GM23338 (cell line): ENCODE results near the gene C1orf87. TPM values are rescaled to one million over a fixed set of nuclear protein-coding genes. Genes with fewer than 3 reads are reported as not detected.
A peak's percentile ranks its signal among the peaks of the same experiment; 100 is the strongest.
"Not testable (repeated sequence)": the region's sequence is repeated elsewhere in the genome, so short reads cannot be mapped to it uniquely, and the experiment has no call there.

Experiments used
- ATAC-seq: fragments of 200-7000 bp; cut with Tn5 transposase; 3 replicates; pipeline ENCODE4 v1.9.1; 2020
- DNase-seq: peaks from one replicate; pipeline ENCODE4 v3.0.0-alpha.2; 2015; ENCODE audit warnings: low spot score
- H2AFZ ChIP-seq: fragments of 200-600 bp; sonication (generic); 2 replicates; pipeline ENCODE4 v1.8.0; 2016; ENCODE audit warnings: antibody characterized with exemption, mild to moderate bottlenecking, moderate library complexity
- H3F3A ChIP-seq: fragments of 200-600 bp; sonication (generic); replicated peaks from 2 replicates; pipeline ENCODE4 v1.8.0; 2017; ENCODE audit warnings: antibody characterized with exemption, mixed run types, low read depth
- H3K27ac ChIP-seq: fragments of 200-600 bp; sonication (generic); 2 replicates; pipeline ENCODE4 v1.6.1; 2016; ENCODE audit warnings: low read depth
- H3K27me3 ChIP-seq: fragments of 200-600 bp; sonication (generic); 2 replicates; pipeline ENCODE4 v1.8.0; 2016; ENCODE audit warnings: mild to moderate bottlenecking, mixed run types, moderate library complexity; ENCODE audit not compliant: insufficient read depth
- H3K36me3 ChIP-seq: fragments of 200-600 bp; sonication (generic); 2 replicates; pipeline ENCODE4 v1.8.0; 2016; ENCODE audit warnings: mild to moderate bottlenecking; ENCODE audit not compliant: insufficient read depth
- H3K4me1 ChIP-seq: fragments of 200-600 bp; sonication (generic); 2 replicates; pipeline ENCODE4 v1.8.0; 2016; ENCODE audit warnings: mild to moderate bottlenecking, moderate library complexity; ENCODE audit not compliant: insufficient read depth
- H3K4me2 ChIP-seq: fragments of 200-600 bp; sonication (generic); 2 replicates; pipeline ENCODE4 v1.7.1; 2017; ENCODE audit warnings: mixed run types
- H3K4me3 ChIP-seq: fragments of 200-600 bp; sonication (generic); 2 replicates; pipeline ENCODE4 v1.6.1; 2016; ENCODE audit warnings: mixed run types
- H3K79me2 ChIP-seq: fragments of 200-600 bp; sonication (generic); replicated peaks from 2 replicates; pipeline ENCODE4 v1.8.0; 2017; ENCODE audit warnings: mild to moderate bottlenecking; ENCODE audit not compliant: insufficient read depth
- H3K9me2 ChIP-seq: fragments of 200-600 bp; sonication (generic); 2 replicates; pipeline ENCODE4 v1.8.0; 2017; ENCODE audit not compliant: insufficient read depth
- H4K20me1 ChIP-seq: fragments of 200-600 bp; sonication (generic); replicated peaks from 2 replicates; pipeline ENCODE4 v1.8.0; 2017; ENCODE audit warnings: mild to moderate bottlenecking; ENCODE audit not compliant: insufficient read depth
- H3K27ac Mint-ChIP-seq: 2 replicates; pipeline ENCODE4 v1.8.0; 2020; ENCODE audit warnings: inconsistent platforms, mild to moderate bottlenecking, moderate library complexity, mixed read lengths
- H3K27me3 Mint-ChIP-seq: 3 replicates; pipeline ENCODE4 v1.8.0; 2022; ENCODE audit warnings: low read depth, mild to moderate bottlenecking, moderate library complexity, mixed read lengths, inconsistent platforms; ENCODE audit not compliant: insufficient read depth, poor library complexity
- H3K36me3 Mint-ChIP-seq: 3 replicates; pipeline ENCODE4 v1.8.0; 2021; ENCODE audit warnings: low read depth, mild to moderate bottlenecking, inconsistent platforms, moderate library complexity, mixed read lengths
- H3K4me1 Mint-ChIP-seq: 3 replicates; pipeline ENCODE4 v1.8.0; 2020; ENCODE audit warnings: mild to moderate bottlenecking, inconsistent platforms, mixed read lengths
- H3K4me3 Mint-ChIP-seq: 3 replicates; pipeline ENCODE4 v1.8.0; 2021; ENCODE audit warnings: moderate library complexity, mild to moderate bottlenecking, inconsistent platforms, mixed read lengths
- H3K9me3 Mint-ChIP-seq: 3 replicates; pipeline ENCODE4 v1.8.0; 2020; ENCODE audit warnings: moderate library complexity, mild to moderate bottlenecking, inconsistent platforms, mixed read lengths
- STAT1 ChIP-seq: IDR thresholded peaks from one replicate; pipeline ENCODE4 v1.6.1; 2016; ENCODE audit warnings: antibody characterized with exemption; ENCODE audit not compliant: unreplicated experiment
- ZNF462 ChIP-seq: fragments of 250-450 bp; sonication (Bioruptor Pico); IDR thresholded peaks from 2 replicates; pipeline ENCODE4 v1.5.0; 2020; ENCODE audit warnings: mild to moderate bottlenecking, moderate library complexity
- polyA plus RNA-seq: library from polyadenylated mRNA; unstranded; fragments of >200 nt; fragmentation: Nextera tagmentation; extraction: Ambion mirVana; gene quantifications from 2 replicates; pipeline ENCODE4 v1.2.1, GENCODE V29; 2016
- total RNA-seq: library from RNA; depleted of rRNA; stranded (reverse); fragments of >200 nt; shearing (Covaris generic); gene quantifications from 2 replicates; pipeline ENCODE4 v1.2.3, GENCODE V29; 2014
- TF ChIP-seq, protein P1 (sequence below), 2 experiments: fragments of 200-600 bp in 1 of 2; sonication (generic) in 1 of 2; conservative IDR thresholded peaks; 2 replicates each; pipeline versions ENCODE4 v1.5.1 to v1.6.1; 2016 to 2017; ENCODE audit warnings: antibody characterized with exemption in 2 of 2, low read depth in 2 of 2, mild to moderate bottlenecking in 2 of 2, moderate library complexity in 1 of 2

C1orf87 gene
- total and polyA plus RNA-seq, 2 experiments from 2014 or later, result 0.07 to 0.21 TPM

DNA sequence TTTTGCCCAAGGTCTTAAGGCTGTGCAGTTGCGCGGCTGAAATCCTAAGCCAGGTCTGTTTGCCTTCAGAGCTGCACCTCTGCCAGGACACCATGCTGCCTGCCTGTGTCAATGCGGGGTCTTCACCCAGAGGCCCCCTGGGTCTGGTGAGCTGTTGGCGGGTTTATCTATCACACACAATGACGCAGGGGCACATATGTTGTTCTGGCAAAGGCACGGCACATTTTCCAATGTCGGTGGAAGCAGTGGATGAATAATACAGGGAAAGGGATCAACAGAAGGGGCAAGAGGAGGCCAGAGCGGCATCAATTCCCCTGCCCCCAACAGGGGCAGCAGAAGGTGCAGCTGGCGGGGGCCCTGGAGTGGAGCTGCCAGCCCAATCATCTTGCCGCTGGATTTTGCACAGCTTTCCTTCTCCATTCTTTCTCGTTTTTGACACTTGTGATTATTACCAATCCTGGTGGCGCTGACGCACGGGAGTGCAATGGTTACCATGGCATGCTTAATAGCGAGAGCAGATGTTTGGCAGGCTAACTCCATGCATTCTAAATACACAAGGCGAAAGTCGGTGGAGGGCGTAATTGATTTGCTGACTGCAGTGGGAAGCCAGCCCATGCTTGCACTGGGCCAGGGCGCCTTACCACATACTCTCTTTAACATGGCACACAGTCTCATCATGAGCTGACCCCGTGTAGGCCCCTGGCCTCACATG is 101.2 kb downstream of the C1orf87 start:
- Histone ChIP-seq H4K20me1 (no peaks in the 10 kb centered on the region), H3K27me3 (peaks cover 3% of the 10 kb centered on the region; the same call in 1 of the 2 replicates), H3K4me3 (no peak overlapping the region), H3F3A (no peaks in the 10 kb centered on the region), H3K36me3 (no peaks in the 10 kb centered on the region), H3K79me2 (no peaks in the 10 kb centered on the region), H2AFZ (no peak overlapping the region), H3K9me2 (no peaks in the 10 kb centered on the region), H3K4me2 (no peak overlapping the region), H3K27ac (no peak overlapping the region), H3K4me1 (0 out of 2 replicates have a peak, but pooled peaks cover 2% of the 10 kb centered on the region)
- ATAC-seq (no peak), DNase-seq (no peak)
- no peaks in the 10 kb centered on the region for H3K9me3 Mint-ChIP-seq
- no peak overlapping the region for H3K4me3 Mint-ChIP-seq
- no peak for TF ChIP-seq STAT1
- H3K27me3 Mint-ChIP-seq, result peaks cover 3% of the 10 kb centered on the region
- H3K27ac Mint-ChIP-seq, result no peak overlapping the region
- 0 out of 3 replicates have a peak, but pooled peaks cover 2% of the 10 kb centered on the region for H3K4me1 Mint-ChIP-seq
- no peaks in the 10 kb centered on the region for H3K36me3 Mint-ChIP-seq

- Mint-ChIP-seq H3K9me3 (no peaks in the 10 kb centered on the region), H3K36me3 (no peaks in the 10 kb centered on the region), H3K27ac (no peak overlapping the region), H3K4me1 (0 out of 3 replicates have a peak, but pooled peaks cover 2% of the 10 kb centered on the region), H3K4me3 (peak overlapping the region; percentile 28; the same call in 2 of the 3 replicates), H3K27me3 (peaks cover 3% of the 10 kb centered on the region)
- Histone ChIP-seq H2AFZ (peak overlapping the region; percentile 96), H3F3A (no peaks in the 10 kb centered on the region), H3K27ac (no peak overlapping the region), H3K4me2 (peak overlapping the region; percentile 81), H3K4me1 (0 out of 2 replicates have a peak, but pooled peaks cover 2% of the 10 kb centered on the region), H3K79me2 (no peaks in the 10 kb centered on the region), H3K9me2 (no peaks in the 10 kb centered on the region), H3K27me3 (peaks cover 3% of the 10 kb centered on the region; the same call in 1 of the 2 replicates), H3K4me3 (peak overlapping the region; percentile 51), H4K20me1 (no peaks in the 10 kb centered on the region), H3K36me3 (no peaks in the 10 kb centered on the region)
- DNase-seq (peak; percentile 86), ATAC-seq (peak; percentile 96)
- TF ChIP-seq STAT1 (no peak), ZNF462 (CRISPR knock-in tag) (no peak)
- TF ChIP-seq, protein P1, sequence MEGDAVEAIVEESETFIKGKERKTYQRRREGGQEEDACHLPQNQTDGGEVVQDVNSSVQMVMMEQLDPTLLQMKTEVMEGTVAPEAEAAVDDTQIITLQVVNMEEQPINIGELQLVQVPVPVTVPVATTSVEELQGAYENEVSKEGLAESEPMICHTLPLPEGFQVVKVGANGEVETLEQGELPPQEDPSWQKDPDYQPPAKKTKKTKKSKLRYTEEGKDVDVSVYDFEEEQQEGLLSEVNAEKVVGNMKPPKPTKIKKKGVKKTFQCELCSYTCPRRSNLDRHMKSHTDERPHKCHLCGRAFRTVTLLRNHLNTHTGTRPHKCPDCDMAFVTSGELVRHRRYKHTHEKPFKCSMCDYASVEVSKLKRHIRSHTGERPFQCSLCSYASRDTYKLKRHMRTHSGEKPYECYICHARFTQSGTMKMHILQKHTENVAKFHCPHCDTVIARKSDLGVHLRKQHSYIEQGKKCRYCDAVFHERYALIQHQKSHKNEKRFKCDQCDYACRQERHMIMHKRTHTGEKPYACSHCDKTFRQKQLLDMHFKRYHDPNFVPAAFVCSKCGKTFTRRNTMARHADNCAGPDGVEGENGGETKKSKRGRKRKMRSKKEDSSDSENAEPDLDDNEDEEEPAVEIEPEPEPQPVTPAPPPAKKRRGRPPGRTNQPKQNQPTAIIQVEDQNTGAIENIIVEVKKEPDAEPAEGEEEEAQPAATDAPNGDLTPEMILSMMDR (conservative IDR thresholded peaks at IDR 0.05; ENCODE audit: low read depth in 2 of 2), result peak; percentile 95 to 99
These were observed 102.1 kb downstream of the C1orf87 start for GRCh38 chr1:59971464-59971911.

GRCh38 chr1:59969542-59970175 is 103.9 kb downstream of the C1orf87 start:
- not testable (repeated sequence) for H3K9me3 Mint-ChIP-seq, H3F3A ChIP-seq, H3K4me1 Mint-ChIP-seq, H3K4me3 Mint-ChIP-seq, H3K4me1 ChIP-seq, H3K36me3 ChIP-seq, H3K4me2 ChIP-seq, H3K27ac Mint-ChIP-seq, H3K27me3 ChIP-seq, H4K20me1 ChIP-seq, H3K27ac ChIP-seq, ATAC-seq, H2AFZ ChIP-seq, H3K4me3 ChIP-seq, H3K9me2 ChIP-seq, H3K79me2 ChIP-seq, H3K27me3 Mint-ChIP-seq, DNase-seq, H3K36me3 Mint-ChIP-seq
